Activated T-cell treated with anti-CD3 and anti-CD28 coated beads, Interleukin-2, amount 50 U/mL, for 24 hours (primary cell): ENCODE data around the gene NUDT14.

ENCODE experiments used
- DNase-seq: peaks from one replicate; pipeline ENCODE4 v3.0.0-alpha.2; 2020
- H3K27ac Mint-ChIP-seq: 2 replicates; pipeline ENCODE4 v1.8.0; 2020; ENCODE audit warnings: mild to moderate bottlenecking, mixed read lengths
- H3K27me3 Mint-ChIP-seq: 2 replicates; pipeline ENCODE4 v1.8.0; 2020; ENCODE audit warnings: mixed read lengths
- H3K36me3 Mint-ChIP-seq: 2 replicates; pipeline ENCODE4 v1.8.0; 2020; ENCODE audit warnings: low read depth, mixed read lengths
- H3K4me1 Mint-ChIP-seq: 2 replicates; pipeline ENCODE4 v1.8.0; 2020; ENCODE audit warnings: low read depth, mixed read lengths
- H3K4me3 Mint-ChIP-seq: 2 replicates; pipeline ENCODE4 v1.8.0; 2020; ENCODE audit warnings: mild to moderate bottlenecking, moderate library complexity, mixed read lengths
- H3K9me3 Mint-ChIP-seq: 2 replicates; pipeline ENCODE4 v1.8.0; 2020; ENCODE audit warnings: mixed read lengths

Gene NUDT14

GRCh38 chr14:105217774-105218173, 36.7 kb upstream of the NUDT14 start:
- Mint-ChIP-seq H3K27ac (no peak overlapping the region), H3K27me3 (no peaks in the 10 kb centered on the region), H3K4me3 (no peak overlapping the region), H3K9me3 (no peaks in the 10 kb centered on the region), H3K4me1 (no peaks in the 10 kb centered on the region), H3K36me3 (peaks cover 67% of the 10 kb centered on the region)
- DNase-seq = no peak

GRCh38 chr14:105216490-105217247, 35.6 kb upstream of the NUDT14 start:
- H3K27ac Mint-ChIP-seq = no peak overlapping the region
- no peak for DNase-seq
- no peak overlapping the region for H3K4me3 Mint-ChIP-seq
- H3K9me3 Mint-ChIP-seq = no peaks in the 10 kb centered on the region
- no peaks in the 10 kb centered on the region for H3K4me1 Mint-ChIP-seq
- no peaks in the 10 kb centered on the region for H3K27me3 Mint-ChIP-seq
- H3K36me3 Mint-ChIP-seq = peaks cover 64% of the 10 kb centered on the region

- Mint-ChIP-seq H3K27me3 (no peaks in the 10 kb centered on the region), H3K4me1 (no peaks in the 10 kb centered on the region), H3K27ac (no peak overlapping the region), H3K4me3 (no peak overlapping the region), H3K36me3 (peaks cover 58% of the 10 kb centered on the region), H3K9me3 (no peaks in the 10 kb centered on the region)
- no peak for DNase-seq
These were observed 34.5 kb upstream of the NUDT14 start for GRCh38 chr14:105215602-105216001.

GRCh38 chr14:105214324-105214915, 33.3 kb upstream of the NUDT14 start:
- no peak overlapping the region for H3K27ac Mint-ChIP-seq
- no peaks in the 10 kb centered on the region for H3K27me3 Mint-ChIP-seq
- H3K4me3 Mint-ChIP-seq = no peak overlapping the region
- no peaks in the 10 kb centered on the region for H3K9me3 Mint-ChIP-seq
- peaks cover 56% of the 10 kb centered on the region for H3K36me3 Mint-ChIP-seq
- no peaks in the 10 kb centered on the region for H3K4me1 Mint-ChIP-seq
- DNase-seq = no peak

- H3K27me3 Mint-ChIP-seq = no peaks in the 10 kb centered on the region
- no peaks in the 10 kb centered on the region for H3K4me1 Mint-ChIP-seq
- no peaks in the 10 kb centered on the region for H3K9me3 Mint-ChIP-seq
- DNase-seq = no peak
- no peak overlapping the region for H3K27ac Mint-ChIP-seq
- H3K36me3 Mint-ChIP-seq = peaks cover 45% of the 10 kb centered on the region
- H3K4me3 Mint-ChIP-seq = no peak overlapping the region
These were observed 32.2 kb upstream of the NUDT14 start for GRCh38 chr14:105213361-105213760.

GRCh38 chr14:105212541-105213300, 31.6 kb upstream of the NUDT14 start:
- Mint-ChIP-seq H3K9me3 (no peaks in the 10 kb centered on the region), H3K27me3 (no peaks in the 10 kb centered on the region), H3K4me1 (no peaks in the 10 kb centered on the region), H3K36me3 (peaks cover 40% of the 10 kb centered on the region), H3K27ac (no peak overlapping the region), H3K4me3 (no peak overlapping the region)
- no peak for DNase-seq

GRCh38 chr14:105211758-105212089, 30.6 kb upstream of the NUDT14 start:
- no peak overlapping the region for H3K27ac Mint-ChIP-seq
- H3K9me3 Mint-ChIP-seq = no peaks in the 10 kb centered on the region
- DNase-seq = no peak
- no peak overlapping the region for H3K4me3 Mint-ChIP-seq
- no peaks in the 10 kb centered on the region for H3K4me1 Mint-ChIP-seq
- peaks cover 31% of the 10 kb centered on the region for H3K36me3 Mint-ChIP-seq
- no peaks in the 10 kb centered on the region for H3K27me3 Mint-ChIP-seq

- Mint-ChIP-seq H3K36me3 (peaks cover 28% of the 10 kb centered on the region), H3K4me3 (no peak overlapping the region), H3K27ac (no peak overlapping the region), H3K9me3 (no peaks in the 10 kb centered on the region), H3K27me3 (no peaks in the 10 kb centered on the region), H3K4me1 (no peaks in the 10 kb centered on the region)
- no peak for DNase-seq
These were observed 30.1 kb upstream of the NUDT14 start for GRCh38 chr14:105211086-105211757.

GRCh38 chr14:105210266-105211025, 29.3 kb upstream of the NUDT14 start:
- no peaks in the 10 kb centered on the region for H3K4me1 Mint-ChIP-seq
- no peak overlapping the region for H3K4me3 Mint-ChIP-seq
- no peak for DNase-seq
- peaks cover 28% of the 10 kb centered on the region for H3K36me3 Mint-ChIP-seq
- no peaks in the 10 kb centered on the region for H3K9me3 Mint-ChIP-seq
- no peak overlapping the region for H3K27ac Mint-ChIP-seq
- H3K27me3 Mint-ChIP-seq = no peaks in the 10 kb centered on the region

- peaks cover 4% of the 10 kb centered on the region for H3K4me1 Mint-ChIP-seq
- peaks cover 21% of the 10 kb centered on the region for H3K36me3 Mint-ChIP-seq
- DNase-seq = no peak
- no peaks in the 10 kb centered on the region for H3K27me3 Mint-ChIP-seq
- H3K4me3 Mint-ChIP-seq = no peak overlapping the region
- H3K9me3 Mint-ChIP-seq = no peaks in the 10 kb centered on the region
- no peak overlapping the region for H3K27ac Mint-ChIP-seq
These were observed 28.5 kb upstream of the NUDT14 start for GRCh38 chr14:105209646-105210045.

GRCh38 chr14:105209091-105209490, 28.0 kb upstream of the NUDT14 start:
- Mint-ChIP-seq H3K4me3 (no peak overlapping the region), H3K36me3 (peaks cover 21% of the 10 kb centered on the region), H3K9me3 (no peaks in the 10 kb centered on the region), H3K27ac (no peak overlapping the region), H3K27me3 (no peaks in the 10 kb centered on the region), H3K4me1 (peaks cover 8% of the 10 kb centered on the region)
- DNase-seq = no peak

GRCh38 chr14:105208738-105209075, 27.6 kb upstream of the NUDT14 start:
- no peak overlapping the region for H3K27ac Mint-ChIP-seq
- no peak overlapping the region for H3K4me3 Mint-ChIP-seq
- DNase-seq = no peak
- H3K4me1 Mint-ChIP-seq = peaks cover 8% of the 10 kb centered on the region
- no peaks in the 10 kb centered on the region for H3K9me3 Mint-ChIP-seq
- no peaks in the 10 kb centered on the region for H3K27me3 Mint-ChIP-seq
- peaks cover 21% of the 10 kb centered on the region for H3K36me3 Mint-ChIP-seq

- Mint-ChIP-seq H3K4me3 (no peak overlapping the region), H3K4me1 (peaks cover 8% of the 10 kb centered on the region), H3K9me3 (no peaks in the 10 kb centered on the region), H3K36me3 (peaks cover 19% of the 10 kb centered on the region), H3K27me3 (no peaks in the 10 kb centered on the region), H3K27ac (no peak overlapping the region)
- DNase-seq = no peak
These were observed 27.1 kb upstream of the NUDT14 start for GRCh38 chr14:105207996-105208737.

- Mint-ChIP-seq H3K36me3 (peaks cover 15% of the 10 kb centered on the region), H3K4me3 (no peak overlapping the region), H3K4me1 (peaks cover 11% of the 10 kb centered on the region), H3K27me3 (no peaks in the 10 kb centered on the region), H3K9me3 (no peaks in the 10 kb centered on the region), H3K27ac (no peak overlapping the region)
- DNase-seq = no peak
These were observed 26.4 kb upstream of the NUDT14 start for GRCh38 chr14:105207460-105207901.
